Activated T-cell treated with anti-CD3 and anti-CD28 coated beads, Interleukin-2, amount 50 U/mL, for 24 hours (primary cell): ENCODE results near the gene FLVCR1.

Experiments
- DNase-seq: peaks from one replicate; pipeline ENCODE4 v3.0.0-alpha.2; 2020
- H3K27ac Mint-ChIP-seq: 2 replicates; pipeline ENCODE4 v1.8.0; 2020; ENCODE audit warnings: mild to moderate bottlenecking, mixed read lengths
- H3K27me3 Mint-ChIP-seq: 2 replicates; pipeline ENCODE4 v1.8.0; 2020; ENCODE audit warnings: mixed read lengths
- H3K36me3 Mint-ChIP-seq: 2 replicates; pipeline ENCODE4 v1.8.0; 2020; ENCODE audit warnings: low read depth, mixed read lengths
- H3K4me1 Mint-ChIP-seq: 2 replicates; pipeline ENCODE4 v1.8.0; 2020; ENCODE audit warnings: low read depth, mixed read lengths
- H3K4me3 Mint-ChIP-seq: 2 replicates; pipeline ENCODE4 v1.8.0; 2020; ENCODE audit warnings: mild to moderate bottlenecking, moderate library complexity, mixed read lengths
- H3K9me3 Mint-ChIP-seq: 2 replicates; pipeline ENCODE4 v1.8.0; 2020; ENCODE audit warnings: mixed read lengths

The FLVCR1 gene

GRCh38 chr1:212941452-212941851, 83.4 kb downstream of the FLVCR1 start:
- no peak for DNase-seq
- Mint-ChIP-seq H3K4me1 (peaks cover 4% of the 10 kb centered on the region), H3K27ac (no peak overlapping the region), H3K9me3 (peaks cover 8% of the 10 kb centered on the region), H3K4me3 (no peak overlapping the region), H3K27me3 (no peaks in the 10 kb centered on the region), H3K36me3 (no peaks in the 10 kb centered on the region)

DNA sequence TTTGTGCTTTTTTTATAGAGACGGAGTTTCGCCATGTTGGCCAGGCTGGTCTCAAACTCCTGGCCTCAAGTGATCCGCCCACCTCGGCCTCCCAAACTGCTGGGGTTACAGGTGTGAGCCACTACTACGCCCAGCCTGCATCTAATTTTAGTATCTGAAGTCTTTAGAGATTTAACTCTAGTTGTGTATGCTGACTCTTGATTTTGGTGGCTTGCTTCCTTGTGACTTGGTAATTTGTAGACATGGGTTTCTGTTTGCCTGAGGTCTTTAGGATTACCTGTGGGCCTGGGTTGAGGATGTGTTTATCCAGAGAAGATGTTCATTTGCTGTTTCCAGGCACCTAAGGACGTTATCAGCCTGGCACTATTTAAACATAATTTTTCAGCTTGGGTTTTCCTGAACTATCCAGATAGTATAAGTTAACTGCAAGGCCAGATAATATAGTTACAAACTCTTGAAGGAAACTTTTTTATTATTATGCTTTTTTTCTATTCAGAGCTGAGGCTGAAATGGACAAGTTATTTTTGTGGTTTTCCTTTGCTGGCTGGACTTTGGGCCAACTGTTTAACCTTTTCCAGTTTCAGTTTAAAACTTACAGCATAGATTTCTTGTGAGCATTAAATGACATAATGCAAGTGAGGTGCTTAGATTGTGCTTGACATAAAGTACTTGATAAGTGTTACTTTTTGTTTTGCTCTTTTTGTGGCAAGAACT, 84.8 kb downstream of the FLVCR1 start:
- no peak for DNase-seq
- Mint-ChIP-seq H3K27ac (no peak overlapping the region), H3K9me3 (peaks cover 8% of the 10 kb centered on the region), H3K4me3 (no peak overlapping the region), H3K27me3 (peaks cover 2% of the 10 kb centered on the region), H3K36me3 (no peaks in the 10 kb centered on the region), H3K4me1 (peaks cover 4% of the 10 kb centered on the region)

- Mint-ChIP-seq H3K4me1 (no peaks in the 10 kb centered on the region), H3K27me3 (peaks cover 3% of the 10 kb centered on the region), H3K27ac (no peak overlapping the region), H3K36me3 (no peaks in the 10 kb centered on the region), H3K9me3 (peaks cover 8% of the 10 kb centered on the region), H3K4me3 (no peak overlapping the region)
- no peak for DNase-seq
These were observed 85.3 kb downstream of the FLVCR1 start for GRCh38 chr1:212943393-212943710.

DNA sequence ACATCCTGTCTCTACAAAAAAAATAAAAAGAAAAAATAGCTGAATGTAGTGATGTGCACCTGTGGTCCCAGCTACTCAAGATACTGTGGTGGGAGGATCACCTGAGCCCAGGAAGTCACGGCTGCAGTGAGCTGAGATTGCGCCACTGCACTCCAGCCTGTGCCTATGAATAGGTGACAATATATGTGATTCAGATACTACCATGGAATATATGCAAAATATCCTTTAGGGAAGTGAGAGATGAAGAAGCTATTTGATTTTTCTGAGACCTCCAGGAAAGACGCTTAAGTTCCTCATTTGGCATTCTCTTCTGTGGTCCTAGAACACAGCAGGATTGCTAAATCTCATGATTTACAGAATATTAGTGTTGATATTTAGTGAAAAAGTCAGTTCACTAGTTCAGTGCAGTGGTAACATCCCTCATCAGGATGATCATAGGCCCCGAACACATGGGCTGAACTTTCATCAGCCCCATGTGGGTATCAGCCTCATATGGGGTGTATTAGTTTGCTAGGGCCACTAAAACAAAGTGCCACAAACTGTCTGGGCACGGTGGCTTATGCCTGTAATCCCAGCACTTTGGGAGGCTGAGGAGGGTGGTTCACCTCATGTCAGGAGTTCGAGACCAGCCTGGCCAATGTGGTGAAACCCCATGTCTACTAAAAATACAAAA, 86.3 kb downstream of the FLVCR1 start:
- Mint-ChIP-seq H3K27ac (no peak overlapping the region), H3K27me3 (peaks cover 13% of the 10 kb centered on the region), H3K4me1 (no peaks in the 10 kb centered on the region), H3K9me3 (peaks cover 8% of the 10 kb centered on the region), H3K36me3 (no peaks in the 10 kb centered on the region), H3K4me3 (no peak overlapping the region)
- DNase-seq, result no peak

- Mint-ChIP-seq H3K36me3 (no peaks in the 10 kb centered on the region), H3K9me3 (peaks cover 4% of the 10 kb centered on the region), H3K27ac (no peak overlapping the region), H3K27me3 (peaks cover 20% of the 10 kb centered on the region), H3K4me3 (no peak overlapping the region), H3K4me1 (peaks cover 3% of the 10 kb centered on the region)
- no peak for DNase-seq
These were observed 87.0 kb downstream of the FLVCR1 start for GRCh38 chr1:212945056-212945455.

- Mint-ChIP-seq H3K27ac (no peak overlapping the region), H3K27me3 (peaks cover 26% of the 10 kb centered on the region), H3K4me3 (no peak overlapping the region), H3K36me3 (no peaks in the 10 kb centered on the region), H3K4me1 (peaks cover 7% of the 10 kb centered on the region), H3K9me3 (no peaks in the 10 kb centered on the region)
- no peak for DNase-seq
These were observed 87.5 kb downstream of the FLVCR1 start for GRCh38 chr1:212945463-212946160.

GRCh38 chr1:212946872-212947271, 88.8 kb downstream of the FLVCR1 start:
- H3K27ac Mint-ChIP-seq, result no peak overlapping the region

More at GRCh38 chr1:212946872-212947271, 88.8 kb downstream of the FLVCR1 start:
- DNase-seq, result no peak
- no peak overlapping the region for H3K4me3 Mint-ChIP-seq
- H3K9me3 Mint-ChIP-seq, result no peaks in the 10 kb centered on the region
- no peaks in the 10 kb centered on the region for H3K36me3 Mint-ChIP-seq
- H3K27me3 Mint-ChIP-seq, result peaks cover 35% of the 10 kb centered on the region
- H3K4me1 Mint-ChIP-seq, result peaks cover 12% of the 10 kb centered on the region
